Endothelial cell of umbilical vein (primary cell): ENCODE measurements around the gene DNAH10.

ENCODE experiments used
- CTCF ChIP-seq, 2 donors: IDR thresholded peaks; 1 replicate in 1 of 2; 2 replicates in 1 of 2; pipeline ENCODE4 v1.5.1; 2011; ENCODE audit warnings: low read length in 2 of 2, mild to moderate bottlenecking in 2 of 2, moderate library complexity in 2 of 2, control low read depth in 1 of 2, inconsistent platforms in 1 of 2, low read depth in 1 of 2; ENCODE audit not compliant: insufficient read depth in 1 of 2; ENCODE audit errors: extremely low read depth in 1 of 2
- EZH2 ChIP-seq: IDR thresholded peaks from 2 replicates; pipeline ENCODE4 v1.6.1; 2012; ENCODE audit warnings: borderline replicate concordance, low read depth, mild to moderate bottlenecking, moderate library complexity, low read length, inconsistent platforms; ENCODE audit not compliant: severe bottlenecking
- FOS ChIP-seq: IDR thresholded peaks from 2 replicates; pipeline ENCODE4 v1.6.1; 2011; ENCODE audit warnings: mild to moderate bottlenecking, low read length, moderate library complexity, borderline replicate concordance; ENCODE audit not compliant: insufficient read depth
- GATA2 ChIP-seq: IDR thresholded peaks from 2 replicates; pipeline ENCODE4 v1.7.0; 2011; ENCODE audit warnings: low read depth, mild to moderate bottlenecking, moderate library complexity, mixed read lengths, low read length; ENCODE audit not compliant: insufficient read length, insufficient read depth
- JUN ChIP-seq: IDR thresholded peaks from 2 replicates; pipeline ENCODE4 v1.6.1; 2011; ENCODE audit warnings: borderline replicate concordance, low read depth; ENCODE audit not compliant: insufficient read length, insufficient read depth
- MAX ChIP-seq: IDR thresholded peaks from 2 replicates; pipeline ENCODE4 v1.6.1; 2011; ENCODE audit not compliant: insufficient read depth, insufficient read length
- POLR2A ChIP-seq: IDR thresholded peaks from 2 replicates; pipeline ENCODE4 v1.6.1; 2012; ENCODE audit warnings: low read depth, mild to moderate bottlenecking, control low read depth, low read length
- POLR2AphosphoS5 ChIP-seq: IDR thresholded peaks from 2 replicates; pipeline ENCODE4 v1.6.1; 2012; ENCODE audit warnings: low read depth, mild to moderate bottlenecking, control low read depth, low read length, moderate library complexity; ENCODE audit not compliant: insufficient read depth

- TF ChIP-seq CTCF (IDR thresholded peaks at IDR 0.05; ENCODE audit: extremely low read depth in 1 of 2, insufficient read depth in 1 of 2, low read depth in 1 of 2, low read length in 2 of 2) (no peak), POLR2A (no peak), FOS (no peak), EZH2 (no peak), MAX (no peak), POLR2AphosphoS5 (no peak), GATA2 (no peak), JUN (no peak)
These were observed 220.2 kb downstream of the DNAH10 start for GRCh38 chr12:123982269-123982668.
